DND-41 (cell line): Measurements from ENCODE around the gene AOPEP.

Experiments
- ATAC-seq: fragments of 200-7000 bp; cut with Tn5 transposase; 3 replicates; pipeline ENCODE4 v1.9.1; 2021; ENCODE audit warnings: low read depth; ENCODE audit not compliant: insufficient read depth
- DNase-seq: peaks from one replicate; pipeline ENCODE4 v3.0.0-alpha.2; 2020
- H2AFZ ChIP-seq: 2 replicates; pipeline ENCODE4 v1.6.0; 2012; ENCODE audit warnings: low read depth, low read length
- H3K27ac ChIP-seq: 2 replicates; pipeline ENCODE4 v1.5.1; 2012; ENCODE audit warnings: low read length, inconsistent platforms
- H3K27me3 ChIP-seq: fragments of 200-600 bp; sonication (generic); 2 replicates; pipeline ENCODE4 v1.6.0; 2012; ENCODE audit warnings: low read length, mild to moderate bottlenecking, inconsistent platforms; ENCODE audit not compliant: insufficient read depth, poor library complexity
- H3K36me3 ChIP-seq: 2 replicates; pipeline ENCODE4 v1.5.1; 2012; ENCODE audit warnings: low read length, inconsistent platforms; ENCODE audit not compliant: insufficient read depth
- H3K4me1 ChIP-seq: 2 replicates; pipeline ENCODE4 v1.5.1; 2012; ENCODE audit warnings: mild to moderate bottlenecking, low read length; ENCODE audit not compliant: insufficient read depth
- H3K4me2 ChIP-seq: 2 replicates; pipeline ENCODE4 v1.6.0; 2012; ENCODE audit warnings: mild to moderate bottlenecking, moderate library complexity, low read length, inconsistent platforms; ENCODE audit not compliant: insufficient read depth
- H3K4me3 ChIP-seq, 2 experiments: fragments of 200-600 bp in 1 of 2; shearing (Covaris generic) in 1 of 2; 2 replicates each; pipeline ENCODE4 v1.5.1; 2012 to 2016; ENCODE audit warnings: inconsistent platforms in 2 of 2, low read length in 2 of 2, mild to moderate bottlenecking in 2 of 2, low read depth in 1 of 2, moderate library complexity in 1 of 2
- H3K79me2 ChIP-seq: 2 replicates; pipeline ENCODE4 v1.6.0; 2012; ENCODE audit warnings: low read length, inconsistent platforms; ENCODE audit not compliant: insufficient read depth
- H3K9ac ChIP-seq: 2 replicates; pipeline ENCODE4 v1.6.0; 2012; ENCODE audit warnings: low read depth, mild to moderate bottlenecking, inconsistent platforms, low read length, moderate library complexity
- H3K9me3 ChIP-seq: 2 replicates; pipeline ENCODE4 v1.5.1; 2012; ENCODE audit warnings: low read length, moderate library complexity, mild to moderate bottlenecking, inconsistent platforms; ENCODE audit not compliant: insufficient read depth, severe bottlenecking
- H4K20me1 ChIP-seq: 2 replicates; pipeline ENCODE4 v1.6.0; 2012; ENCODE audit warnings: low read length; ENCODE audit not compliant: insufficient read depth
- CTCF ChIP-seq: IDR thresholded peaks from 2 replicates; pipeline ENCODE4 v1.5.1; 2012; ENCODE audit warnings: borderline replicate concordance, low read length, moderate library complexity, mild to moderate bottlenecking; ENCODE audit not compliant: poor library complexity, severe bottlenecking; ENCODE audit errors: extremely low read depth
- EZH2 ChIP-seq: IDR thresholded peaks from 3 replicates; pipeline ENCODE4 v1.6.1; 2012; ENCODE audit warnings: borderline replicate concordance, low read depth, mild to moderate bottlenecking, moderate library complexity, low read length, inconsistent platforms; ENCODE audit not compliant: severe bottlenecking

The AOPEP gene

DNA sequence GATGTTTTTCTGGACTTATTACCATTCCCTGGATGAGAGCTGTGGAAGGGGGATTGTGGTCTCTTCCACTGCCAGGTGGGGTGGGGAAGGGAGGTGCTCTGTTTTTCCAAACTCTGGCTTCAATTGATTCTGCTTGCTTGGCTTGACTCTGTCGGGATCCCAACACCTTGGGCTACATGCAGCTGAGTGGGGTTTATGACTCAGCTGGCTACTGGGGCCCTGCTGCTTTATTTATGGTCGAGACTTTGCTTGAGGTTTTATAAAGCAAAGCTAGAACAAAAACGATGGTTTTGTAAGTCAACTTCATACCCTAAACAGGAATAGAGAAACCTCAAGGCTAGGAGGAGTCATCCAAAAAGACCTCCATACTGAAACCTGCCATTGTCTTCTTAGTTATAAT lies 76.3 kb downstream of the AOPEP start:
- TF ChIP-seq CTCF = no peak
- TF ChIP-seq EZH2 = no peak
- no peak overlapping the region for H2AFZ ChIP-seq
- H3K4me3 ChIP-seq = no peak overlapping the region
- no peak overlapping the region for H3K4me2 ChIP-seq
- H3K9me3 ChIP-seq = no peaks in the 10 kb centered on the region
- no peaks in the 10 kb centered on the region for H3K4me1 ChIP-seq
- H3K9ac ChIP-seq = no peak overlapping the region
- peaks cover 18% of the 10 kb centered on the region for H3K36me3 ChIP-seq
- ATAC-seq (no peak), DNase-seq (no peak)
- no peak overlapping the region for H3K27ac ChIP-seq
- no peaks in the 10 kb centered on the region for H3K27me3 ChIP-seq
- H3K79me2 ChIP-seq = no peaks in the 10 kb centered on the region
- H4K20me1 ChIP-seq = no peaks in the 10 kb centered on the region

DNA sequence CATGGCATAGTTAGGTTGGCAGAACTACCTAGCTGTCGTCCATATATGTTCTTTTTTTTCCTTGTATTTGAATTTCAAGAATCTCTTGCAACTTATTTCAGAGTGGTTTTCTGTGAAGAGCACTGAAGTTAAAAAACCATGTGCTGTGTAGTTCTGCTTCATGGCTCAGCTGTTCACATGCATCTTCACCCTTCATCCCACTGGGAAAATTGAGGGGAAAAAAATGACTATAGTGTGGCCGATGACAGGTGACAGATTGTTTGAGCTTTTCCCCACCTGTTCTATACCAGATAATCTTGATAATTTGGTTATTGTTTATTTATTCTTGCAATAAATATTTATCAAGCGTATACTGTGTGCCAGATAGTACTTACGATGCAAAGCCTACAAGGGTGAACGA lies 77.8 kb downstream of the AOPEP start:
- H3K36me3 ChIP-seq = peaks cover 23% of the 10 kb centered on the region
- no peaks in the 10 kb centered on the region for H3K9me3 ChIP-seq
- no peak overlapping the region for H3K9ac ChIP-seq
- no peak overlapping the region for H3K4me3 ChIP-seq
- H4K20me1 ChIP-seq = no peaks in the 10 kb centered on the region
- TF ChIP-seq CTCF (no peak), EZH2 (no peak)
- H3K4me2 ChIP-seq = no peak overlapping the region
- no peak overlapping the region for H2AFZ ChIP-seq
- no peak for DNase-seq
- no peak for ATAC-seq
- no peaks in the 10 kb centered on the region for H3K79me2 ChIP-seq
- H3K27me3 ChIP-seq = no peaks in the 10 kb centered on the region
- H3K4me1 ChIP-seq = no peaks in the 10 kb centered on the region
- H3K27ac ChIP-seq = no peak overlapping the region

GRCh38 chr9:94805051-94805489 lies 78.6 kb downstream of the AOPEP start:
- no peaks in the 10 kb centered on the region for H4K20me1 ChIP-seq
- no peaks in the 10 kb centered on the region for H3K4me1 ChIP-seq
- no peak overlapping the region for H3K9ac ChIP-seq
- no peak overlapping the region for H3K4me2 ChIP-seq
- ATAC-seq = no peak
- H3K27ac ChIP-seq = no peak overlapping the region
- no peak overlapping the region for H2AFZ ChIP-seq
- no peak overlapping the region for H3K4me3 ChIP-seq
- H3K36me3 ChIP-seq = peaks cover 28% of the 10 kb centered on the region
- no peak for DNase-seq
- H3K27me3 ChIP-seq = no peaks in the 10 kb centered on the region
- no peaks in the 10 kb centered on the region for H3K79me2 ChIP-seq
- no peaks in the 10 kb centered on the region for H3K9me3 ChIP-seq
- no peak for TF ChIP-seq EZH2
- no peak for TF ChIP-seq CTCF

DNA sequence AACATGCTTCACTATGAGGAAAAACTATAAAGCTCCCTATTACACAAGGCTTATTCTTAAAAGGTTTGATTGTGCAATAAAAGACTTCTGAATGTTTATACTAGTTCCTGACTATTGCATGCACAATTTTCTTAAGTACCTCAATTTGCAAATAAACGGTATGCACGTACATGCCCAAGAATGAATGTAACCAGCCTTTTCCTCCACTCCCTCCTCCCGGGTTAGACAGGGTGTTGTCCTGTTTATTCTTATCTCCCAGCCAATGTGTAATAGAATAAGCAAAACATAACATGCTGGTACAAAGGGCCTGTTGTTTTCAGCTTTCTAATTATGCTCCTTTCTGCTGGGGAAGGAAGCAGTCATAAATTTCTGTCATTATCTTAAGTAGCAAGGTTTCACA lies 79.1 kb downstream of the AOPEP start:
- Histone ChIP-seq H3K27ac (no peak overlapping the region), H3K9ac (no peak overlapping the region)
- no peak for DNase-seq

More for the DNA sequence above, 79.1 kb downstream of the AOPEP start:
- Histone ChIP-seq H3K27me3 (no peaks in the 10 kb centered on the region), H4K20me1 (no peaks in the 10 kb centered on the region), H3K4me3 (no peak overlapping the region), H3K79me2 (no peaks in the 10 kb centered on the region), H2AFZ (no peak overlapping the region), H3K36me3 (peaks cover 26% of the 10 kb centered on the region), H3K4me2 (no peak overlapping the region), H3K4me1 (no peaks in the 10 kb centered on the region), H3K9me3 (no peaks in the 10 kb centered on the region)
- no peak for ATAC-seq
- TF ChIP-seq CTCF = no peak
- no peak for TF ChIP-seq EZH2
